SK-N-SH (cell line): ENCODE data around the gene ANKRD12. TPM values are rescaled to one million over a fixed set of nuclear protein-coding genes. Genes with fewer than 3 reads are reported as not detected.

Source experiments
- CTCF ChIA-PET: fragments of 300-600, 350-600 bp; formaldehyde crosslinking; extraction: SDS; loops from one replicate; lab custom pipeline; 2021; lab: Yijun Ruan, JAX
- POLR2A ChIA-PET: fragments of 350-600 bp; sonication (Branson Sonifier 250); formaldehyde crosslinking; extraction: SDS; loops from one replicate; lab custom pipeline; 2020; ENCODE audit warnings: antibody characterized with exemption, inconsistent platforms; lab: Yijun Ruan, JAX
- DNase-seq: peaks from one replicate; pipeline ENCODE4 v3.0.0; 2012
- H2AFZ ChIP-seq: fragments of 200-600 bp; sonication (generic); 2 replicates; pipeline ENCODE4 v1.8.1; 2016; ENCODE audit warnings: antibody characterized with exemption, mild to moderate bottlenecking, low read depth
- H3F3A ChIP-seq: fragments of 200-600 bp; sonication (generic); replicated peaks from 2 replicates; pipeline ENCODE3; 2016; ENCODE audit warnings: antibody characterized with exemption, mild to moderate bottlenecking; ENCODE audit not compliant: insufficient read depth
- H3K27ac ChIP-seq, 2 experiments: fragments of 200-500 bp in 1 of 2; fragments of 200-600 bp in 1 of 2; sonication (Bioruptor generic) in 1 of 2; sonication (generic), shearing (Covaris generic) in 1 of 2; 2 replicates each; pipeline versions ENCODE4 v1.5.1 to v1.6.1; 2014 to 2016; ENCODE audit warnings: low read depth in 2 of 2, inconsistent platforms in 1 of 2, low read length in 1 of 2, mild to moderate bottlenecking in 1 of 2, mixed read lengths in 1 of 2
- H3K27me3 ChIP-seq: fragments of 200-600 bp; sonication (generic), shearing (Covaris generic); 2 replicates; pipeline ENCODE4 v1.6.1; 2016; ENCODE audit warnings: mixed run types; ENCODE audit not compliant: insufficient read depth
- H3K36me3 ChIP-seq, 2 experiments: fragments of 200-500 bp in 1 of 2; fragments of 200-600 bp in 1 of 2; sonication (Bioruptor generic) in 1 of 2; sonication (generic) in 1 of 2; replicated peaks in 1 of 2; 2 replicates each; pipeline versions ENCODE3 to v1.5.1; 2014 to 2016; ENCODE audit warnings: low read length in 1 of 2, mild to moderate bottlenecking in 1 of 2; ENCODE audit not compliant: insufficient read depth in 2 of 2, control insufficient read depth in 1 of 2
- H3K4me1 ChIP-seq, 2 experiments: fragments of 200-500 bp in 1 of 2; fragments of 200-600 bp in 1 of 2; sonication (Bioruptor generic) in 1 of 2; sonication (generic), shearing (Covaris generic) in 1 of 2; 2 replicates each; pipeline versions ENCODE4 v1.5.1 to v1.6.1; 2014 to 2016; ENCODE audit warnings: low read depth in 1 of 2, low read length in 1 of 2, mixed run types in 1 of 2; ENCODE audit not compliant: insufficient read depth in 2 of 2, control insufficient read depth in 1 of 2
- H3K4me2 ChIP-seq: fragments of 200-600 bp; sonication (generic), shearing (Covaris generic); 2 replicates; pipeline ENCODE4 v1.6.1; 2017; ENCODE audit warnings: mixed run types
- H3K4me3 ChIP-seq, 2 experiments: fragments of 200-500 bp in 1 of 2; fragments of 200-600 bp in 1 of 2; sonication (Bioruptor generic) in 1 of 2; sonication (generic), shearing (Covaris generic) in 1 of 2; 2 replicates each; pipeline versions ENCODE4 v1.5.1 to v1.8.1; 2014 to 2016; ENCODE audit warnings: low read depth in 2 of 2, inconsistent platforms in 1 of 2, low read length in 1 of 2, mild to moderate bottlenecking in 1 of 2, mixed read lengths in 1 of 2, moderate library complexity in 1 of 2
- H3K79me2 ChIP-seq: fragments of 200-600 bp; sonication (generic); 2 replicates; pipeline ENCODE4 v1.8.1; 2017; ENCODE audit warnings: mild to moderate bottlenecking; ENCODE audit not compliant: insufficient read depth
- H3K9ac ChIP-seq: fragments of 200-600 bp; sonication (generic); 2 replicates; pipeline ENCODE4 v1.6.1; 2017; ENCODE audit warnings: mixed run types
- H3K9me2 ChIP-seq: fragments of 200-600 bp; sonication (generic); 2 replicates; pipeline ENCODE4 v1.6.1; 2017; ENCODE audit warnings: mixed run types
- H3K9me3 ChIP-seq: fragments of 200-600 bp; sonication (generic); 2 replicates; pipeline ENCODE4 v1.6.1; 2017; ENCODE audit warnings: mixed run types, mild to moderate bottlenecking, moderate library complexity
- H4K20me1 ChIP-seq: fragments of 200-600 bp; sonication (generic); 2 replicates; pipeline ENCODE4 v1.6.1; 2017; ENCODE audit warnings: mild to moderate bottlenecking, mixed run types; ENCODE audit not compliant: insufficient read depth
- CTCF ChIP-seq: fragments of 200-600 bp; sonication (generic); IDR thresholded peaks from 2 replicates; pipeline ENCODE4 v1.6.1; 2017; ENCODE audit warnings: antibody characterized with exemption, mild to moderate bottlenecking, moderate library complexity
- ELF1 ChIP-seq: IDR thresholded peaks from 2 replicates; pipeline ENCODE4 v1.4.0; 2012
- EP300 ChIP-seq, 2 experiments: IDR thresholded peaks; 2 replicates each; pipeline versions ENCODE4 v1.4.0 to v1.6.1; 2012; ENCODE audit warnings: borderline replicate concordance in 1 of 2, low read depth in 1 of 2, low read length in 1 of 2
- FOSL2 ChIP-seq: IDR thresholded peaks from 2 replicates; pipeline ENCODE4 v1.4.0; 2012; ENCODE audit warnings: low read depth, mild to moderate bottlenecking, moderate library complexity, borderline replicate concordance
- FOXJ3 ChIP-seq: sonication (generic); formaldehyde crosslinking; IDR thresholded peaks from 2 replicates; pipeline ENCODE4 v1.5.1; 2020; ENCODE audit warnings: mild to moderate bottlenecking, missing genetic modification reagents
- FOXM1 ChIP-seq: IDR thresholded peaks from 2 replicates; pipeline ENCODE4 v1.4.0; 2012; ENCODE audit warnings: low read depth, mild to moderate bottlenecking
- GABPA ChIP-seq: IDR thresholded peaks from 2 replicates; pipeline ENCODE4 v1.4.0; 2012; ENCODE audit warnings: low read depth, mild to moderate bottlenecking
- GATA2 ChIP-seq: sonication (generic); formaldehyde crosslinking; IDR thresholded peaks from 2 replicates; pipeline ENCODE4 v1.5.0; 2020; ENCODE audit warnings: mild to moderate bottlenecking, missing genetic modification reagents
- IRF3 ChIP-seq: fragments of 150-350 bp; IDR thresholded peaks from 2 replicates; pipeline ENCODE4 v1.6.1; 2016; ENCODE audit warnings: mild to moderate bottlenecking, low read depth, low read length
- MEF2A ChIP-seq: IDR thresholded peaks from 2 replicates; pipeline ENCODE4 v1.4.0; 2012; ENCODE audit warnings: low read depth, borderline replicate concordance
- MXI1 ChIP-seq: IDR thresholded peaks from 2 replicates; pipeline ENCODE4 v1.6.1; 2012; ENCODE audit warnings: mild to moderate bottlenecking, low read depth, low read length, improper control_type of control experiment
- NFIC ChIP-seq: IDR thresholded peaks from 2 replicates; pipeline ENCODE4 v1.4.0; 2012; ENCODE audit warnings: borderline replicate concordance
- NRF1 ChIP-seq: IDR thresholded peaks from 2 replicates; pipeline ENCODE4 v1.6.1; 2012; ENCODE audit warnings: low read depth, mild to moderate bottlenecking, low read length
- RXRA ChIP-seq: IDR thresholded peaks from 2 replicates; pipeline ENCODE4 v1.4.0; 2012; ENCODE audit warnings: low read depth, mild to moderate bottlenecking, borderline replicate concordance
- USF2 ChIP-seq: fragments of 150-350 bp; IDR thresholded peaks from 2 replicates; pipeline ENCODE4 v1.6.1; 2017; ENCODE audit warnings: antibody characterized with exemption, low read length, low read depth, borderline replicate concordance
- YY1 ChIP-seq: IDR thresholded peaks from 2 replicates; pipeline ENCODE4 v1.4.0; 2012; ENCODE audit warnings: low read depth, mild to moderate bottlenecking
- ZBTB33 ChIP-seq: IDR thresholded peaks from 2 replicates; pipeline ENCODE4 v1.4.0; 2012; ENCODE audit warnings: low read depth, borderline replicate concordance
- WGBS: methylation state at CpG from one replicate; pipeline ENCODE4 v1.1.6; 2017; ENCODE audit warnings: low lambda C conversion rate; 5-methylcytosine and 5-hydroxymethylcytosine counted together
- polyA plus RNA-seq, 3 experiments: library from polyadenylated mRNA; depleted of rRNA; stranded (reverse); fragments of >200 nt; gene quantifications; 2 replicates each; pipeline ENCODE4 v1.2.3, GENCODE V29; 2012
- TF ChIP-seq, protein P1 (sequence below): IDR thresholded peaks from 2 replicates; pipeline ENCODE4 v1.4.0; 2012; ENCODE audit warnings: low read depth
- TF ChIP-seq, protein P2 (sequence below): IDR thresholded peaks from 2 replicates; pipeline ENCODE4; 2012

The ANKRD12 gene
- polyA plus RNA-seq, 1 of the 3 experiments (the other 2 are of a cell fraction), result 1.3 TPM

GRCh38 chr18:9232977-9233376 is 96.4 kb downstream of the ANKRD12 start:
- Histone ChIP-seq H2AFZ (no peak overlapping the region), H3K27me3 (no peaks in the 10 kb centered on the region), H4K20me1 (peaks cover 5% of the 10 kb centered on the region; the same call in 1 of the 2 replicates), H3K27ac (no peak overlapping the region), H3K9me2 (no peaks in the 10 kb centered on the region), H3K9ac (no peak overlapping the region), H3K36me3 (peaks cover 5 to 49% of the 10 kb centered on the region in 2 experiments), H3F3A (no peaks in the 10 kb centered on the region), H3K9me3 (0 out of 2 replicates have a peak, but pooled peaks cover 8% of the 10 kb centered on the region), H3K4me1 (no peaks in the 10 kb centered on the region), H3K4me2 (no peak overlapping the region), H3K4me3 (no peak overlapping the region), H3K79me2 (peaks cover 39% of the 10 kb centered on the region)
- TF ChIP-seq IRF3 (no peak), EP300 (IDR thresholded peaks at IDR 0.05; ENCODE audit: borderline replicate concordance in 1 of 2, low read depth in 1 of 2, low read length in 1 of 2) (no peak), FOXM1 (no peak)
- POLR2A ChIA-PET, result no interaction called here
- CTCF ChIA-PET, result no interaction called here
- WGBS, result 91% methylated on average over 4 of the region's 4 CpGs
- no peak for DNase-seq

DNA sequence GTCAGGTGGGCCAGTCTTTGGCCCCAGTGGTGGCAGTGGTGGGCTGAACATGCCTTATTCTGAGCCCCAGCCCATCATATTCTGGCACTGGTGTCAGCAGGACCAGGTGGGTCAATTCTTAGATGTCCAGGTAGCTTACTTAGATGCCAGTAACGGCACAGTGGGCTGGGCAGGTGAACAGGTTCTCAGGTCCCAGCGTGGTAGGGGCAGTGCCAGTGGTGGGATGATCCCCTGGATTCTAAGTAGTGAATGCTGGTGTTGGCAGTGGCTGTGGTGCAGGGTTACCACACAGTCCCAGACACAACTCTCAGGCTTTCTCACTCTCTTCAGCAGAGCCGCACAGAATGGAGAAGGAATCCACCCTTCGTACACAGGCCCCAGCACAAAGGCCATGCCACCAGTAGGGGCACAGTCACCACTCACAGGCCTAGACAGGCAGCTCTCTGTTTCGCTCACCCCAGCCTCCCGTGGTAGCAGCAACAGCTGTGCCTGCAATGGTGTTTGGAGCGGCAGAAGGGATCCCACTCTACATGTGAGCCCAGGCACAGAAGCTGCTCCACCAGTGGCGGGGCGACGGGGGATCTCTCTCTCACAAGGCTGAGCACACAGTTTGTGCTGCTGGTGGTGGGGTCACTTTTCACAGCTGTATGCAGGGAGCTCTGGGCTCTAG is 97.3 kb downstream of the ANKRD12 start:
- Histone ChIP-seq H3K4me3 (no peak overlapping the region), H3F3A (no peaks in the 10 kb centered on the region), H3K4me2 (no peak overlapping the region), H3K9me2 (no peaks in the 10 kb centered on the region), H4K20me1 (peaks cover 3% of the 10 kb centered on the region; the same call in 1 of the 2 replicates), H3K36me3 (peaks cover 5 to 43% of the 10 kb centered on the region in 2 experiments), H2AFZ (no peak overlapping the region)
- WGBS, result 100% methylated on average over 4 of the region's 10 CpGs
- DNase-seq, result no peak
- POLR2A ChIA-PET, result no interaction called here
- TF ChIP-seq CTCF (no peak), ZBTB33 (no peak), RXRA (no peak), MXI1 (no peak), FOXJ3 (CRISPR knock-in tag) (no peak), MEF2A (no peak), FOSL2 (no peak), NFIC (no peak), YY1 (no peak), GABPA (no peak), USF2 (no peak), GATA2 (CRISPR knock-in tag) (no peak), NRF1 (no peak), ELF1 (no peak)
- TF ChIP-seq, protein P1, sequence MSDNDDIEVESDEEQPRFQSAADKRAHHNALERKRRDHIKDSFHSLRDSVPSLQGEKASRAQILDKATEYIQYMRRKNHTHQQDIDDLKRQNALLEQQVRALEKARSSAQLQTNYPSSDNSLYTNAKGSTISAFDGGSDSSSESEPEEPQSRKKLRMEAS, result no peak
- TF ChIP-seq, protein P2, sequence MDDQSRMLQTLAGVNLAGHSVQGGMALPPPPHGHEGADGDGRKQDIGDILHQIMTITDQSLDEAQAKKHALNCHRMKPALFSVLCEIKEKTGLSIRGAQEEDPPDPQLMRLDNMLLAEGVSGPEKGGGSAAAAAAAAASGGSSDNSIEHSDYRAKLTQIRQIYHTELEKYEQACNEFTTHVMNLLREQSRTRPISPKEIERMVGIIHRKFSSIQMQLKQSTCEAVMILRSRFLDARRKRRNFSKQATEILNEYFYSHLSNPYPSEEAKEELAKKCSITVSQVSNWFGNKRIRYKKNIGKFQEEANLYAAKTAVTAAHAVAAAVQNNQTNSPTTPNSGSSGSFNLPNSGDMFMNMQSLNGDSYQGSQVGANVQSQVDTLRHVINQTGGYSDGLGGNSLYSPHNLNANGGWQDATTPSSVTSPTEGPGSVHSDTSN, result no peak
- TF ChIP-seq, all 33 proteins: peak for 0
- CTCF ChIA-PET, result no interaction called here
- H3K27me3 ChIP-seq, result no peaks in the 10 kb centered on the region
- H3K79me2 ChIP-seq, result peaks cover 39% of the 10 kb centered on the region
- H3K9ac ChIP-seq, result no peak overlapping the region
- 0 out of 2 replicates have a peak, but pooled peaks cover 8% of the 10 kb centered on the region for H3K9me3 ChIP-seq
- no peak overlapping the region for H3K27ac ChIP-seq
- no peaks in the 10 kb centered on the region for H3K4me1 ChIP-seq
